Nephron progenitor cell (in vitro differentiated cells): Measurements from ENCODE around the gene CA11.
A peak's percentile ranks its signal among the peaks of the same experiment; 100 is the strongest.

Experiments
- DNase-seq: peaks from one replicate; pipeline ENCODE4 v3.0.0; 2021
- H3K27ac Mint-ChIP-seq: 2 replicates; pipeline ENCODE4 v1.8.0; 2021; ENCODE audit warnings: mild to moderate bottlenecking, moderate library complexity, mixed read lengths
- H3K27me3 Mint-ChIP-seq: 2 replicates; pipeline ENCODE4 v1.8.0; 2021; ENCODE audit warnings: mild to moderate bottlenecking, low read depth, mixed read lengths; ENCODE audit not compliant: poor library complexity
- H3K36me3 Mint-ChIP-seq: 2 replicates; pipeline ENCODE4 v1.8.0; 2021; ENCODE audit warnings: low read depth, mixed read lengths
- H3K4me1 Mint-ChIP-seq: 2 replicates; pipeline ENCODE4 v1.8.0; 2021; ENCODE audit warnings: mixed read lengths
- H3K4me3 Mint-ChIP-seq: 2 replicates; pipeline ENCODE4 v1.8.0; 2021; ENCODE audit warnings: mild to moderate bottlenecking, moderate library complexity, mixed read lengths
- H3K9me3 Mint-ChIP-seq: 2 replicates; pipeline ENCODE4 v1.8.0; 2021; ENCODE audit warnings: mild to moderate bottlenecking, moderate library complexity, mixed read lengths
- TF ChIP-seq, protein P1 (sequence below): fragments of 200-600 bp; sonication (generic); IDR thresholded peaks from 2 replicates; pipeline ENCODE4 v1.5.0; 2021; ENCODE audit warnings: antibody characterized with exemption

The CA11 gene

DNA sequence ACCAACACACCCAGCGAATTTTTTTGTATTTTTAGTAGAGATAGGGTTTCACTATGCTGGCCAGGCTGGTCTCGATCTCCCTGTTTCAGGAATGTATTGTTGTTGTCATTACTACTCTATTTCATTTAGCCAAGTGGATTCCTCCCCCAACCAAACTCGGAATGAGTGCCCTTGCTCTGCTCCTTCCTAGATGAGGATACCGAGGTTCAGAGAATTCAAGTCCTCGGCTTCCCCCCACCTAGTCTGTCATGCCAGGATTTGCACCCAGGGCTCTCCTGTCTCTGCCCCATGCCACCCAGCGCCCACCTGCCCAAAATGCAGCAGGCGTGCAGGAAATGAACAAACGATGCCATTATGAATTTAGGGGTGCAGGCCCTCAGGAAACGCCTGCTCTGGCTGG is 43.0 kb downstream of the CA11 start:
- Mint-ChIP-seq H3K36me3 (no peaks in the 10 kb centered on the region), H3K9me3 (no peaks in the 10 kb centered on the region), H3K4me1 (peaks cover 9% of the 10 kb centered on the region), H3K4me3 (no peak overlapping the region), H3K27ac (no peak overlapping the region), H3K27me3 (peaks cover 6% of the 10 kb centered on the region)
- DNase-seq: no peak
- TF ChIP-seq, protein P1, sequence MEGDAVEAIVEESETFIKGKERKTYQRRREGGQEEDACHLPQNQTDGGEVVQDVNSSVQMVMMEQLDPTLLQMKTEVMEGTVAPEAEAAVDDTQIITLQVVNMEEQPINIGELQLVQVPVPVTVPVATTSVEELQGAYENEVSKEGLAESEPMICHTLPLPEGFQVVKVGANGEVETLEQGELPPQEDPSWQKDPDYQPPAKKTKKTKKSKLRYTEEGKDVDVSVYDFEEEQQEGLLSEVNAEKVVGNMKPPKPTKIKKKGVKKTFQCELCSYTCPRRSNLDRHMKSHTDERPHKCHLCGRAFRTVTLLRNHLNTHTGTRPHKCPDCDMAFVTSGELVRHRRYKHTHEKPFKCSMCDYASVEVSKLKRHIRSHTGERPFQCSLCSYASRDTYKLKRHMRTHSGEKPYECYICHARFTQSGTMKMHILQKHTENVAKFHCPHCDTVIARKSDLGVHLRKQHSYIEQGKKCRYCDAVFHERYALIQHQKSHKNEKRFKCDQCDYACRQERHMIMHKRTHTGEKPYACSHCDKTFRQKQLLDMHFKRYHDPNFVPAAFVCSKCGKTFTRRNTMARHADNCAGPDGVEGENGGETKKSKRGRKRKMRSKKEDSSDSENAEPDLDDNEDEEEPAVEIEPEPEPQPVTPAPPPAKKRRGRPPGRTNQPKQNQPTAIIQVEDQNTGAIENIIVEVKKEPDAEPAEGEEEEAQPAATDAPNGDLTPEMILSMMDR: no peak

DNA sequence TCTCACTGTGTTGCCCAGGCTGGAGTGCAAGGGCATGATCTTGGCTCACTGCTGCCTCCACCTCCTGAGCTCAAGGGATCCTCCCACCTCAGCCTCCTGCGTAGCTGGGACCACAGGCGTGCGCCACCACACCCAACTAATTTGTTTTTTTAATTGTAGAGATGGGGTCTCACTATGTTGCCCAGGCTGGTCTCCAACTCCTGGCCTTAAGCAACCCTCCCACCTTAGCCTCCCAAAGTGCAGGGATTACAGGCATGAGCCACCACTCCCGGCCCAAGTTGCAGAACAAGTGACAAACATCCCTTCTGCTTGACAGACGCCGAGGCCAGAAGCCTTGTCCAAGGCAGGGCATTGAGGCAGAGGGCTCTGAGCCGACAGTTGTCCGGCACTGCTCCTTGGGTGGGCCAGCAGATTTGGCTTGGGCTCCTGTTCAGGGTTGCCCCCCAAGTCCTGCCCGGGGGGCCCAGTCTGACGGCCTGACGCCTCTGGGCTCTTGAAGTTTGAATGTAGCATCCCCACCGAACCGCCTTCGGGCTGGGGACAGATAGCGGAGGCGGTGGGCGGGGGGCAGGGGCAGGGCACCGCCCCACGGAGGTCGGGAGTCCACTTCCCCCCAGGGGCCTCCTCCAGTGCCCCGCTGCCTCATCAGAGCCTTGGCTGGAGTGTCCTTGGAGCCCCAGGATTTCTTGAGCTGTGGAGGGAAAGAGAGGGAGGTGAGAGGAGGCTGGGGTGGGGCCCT is 45.1 kb downstream of the CA11 start:
- no peak overlapping the region for H3K27ac Mint-ChIP-seq
- H3K4me3 Mint-ChIP-seq: no peak overlapping the region
- TF ChIP-seq, protein P1: no peak
- H3K4me1 Mint-ChIP-seq: peaks cover 13% of the 10 kb centered on the region
- no peak for DNase-seq
- peaks cover under 1% of the 10 kb centered on the region for H3K27me3 Mint-ChIP-seq
- no peaks in the 10 kb centered on the region for H3K36me3 Mint-ChIP-seq
- H3K9me3 Mint-ChIP-seq: no peaks in the 10 kb centered on the region

DNA sequence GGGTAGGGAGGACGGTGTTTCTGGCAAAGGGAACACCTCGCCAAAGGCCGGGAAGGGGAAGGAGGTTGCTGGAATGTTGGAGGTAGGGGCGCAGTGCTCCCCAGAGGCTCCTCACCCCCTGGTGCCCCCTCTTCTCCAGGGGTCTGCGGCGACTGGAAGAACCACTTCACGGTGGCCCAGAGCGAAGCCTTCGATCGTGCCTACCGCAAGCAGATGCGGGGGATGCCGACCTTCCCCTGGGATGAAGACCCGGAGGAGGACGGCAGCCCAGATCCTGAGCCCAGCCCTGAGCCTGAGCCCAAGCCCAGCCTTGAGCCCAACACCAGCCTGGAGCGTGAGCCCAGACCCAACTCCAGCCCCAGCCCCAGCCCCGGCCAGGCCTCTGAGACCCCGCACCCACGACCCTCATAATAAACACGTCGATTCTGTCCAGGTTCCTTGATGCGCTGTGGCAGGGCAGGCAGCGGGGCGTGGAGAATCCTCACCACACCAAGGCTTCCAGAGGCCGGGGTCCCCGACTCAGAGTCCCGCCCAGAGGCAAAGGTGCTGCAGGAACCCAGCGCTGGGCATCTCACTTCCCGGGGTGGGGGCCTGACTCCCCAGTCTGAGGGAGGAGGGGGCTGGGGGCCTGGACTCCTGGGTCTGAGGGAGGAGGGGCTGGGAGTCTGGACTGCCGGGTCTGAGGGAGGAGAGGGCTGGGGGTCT is 46.8 kb downstream of the CA11 start:
- Mint-ChIP-seq H3K4me3 (no peak overlapping the region), H3K27me3 (no peaks in the 10 kb centered on the region), H3K4me1 (peaks cover 13% of the 10 kb centered on the region), H3K9me3 (no peaks in the 10 kb centered on the region), H3K36me3 (no peaks in the 10 kb centered on the region), H3K27ac (no peak overlapping the region)
- DNase-seq: no peak
- TF ChIP-seq, protein P1: no peak

DNA sequence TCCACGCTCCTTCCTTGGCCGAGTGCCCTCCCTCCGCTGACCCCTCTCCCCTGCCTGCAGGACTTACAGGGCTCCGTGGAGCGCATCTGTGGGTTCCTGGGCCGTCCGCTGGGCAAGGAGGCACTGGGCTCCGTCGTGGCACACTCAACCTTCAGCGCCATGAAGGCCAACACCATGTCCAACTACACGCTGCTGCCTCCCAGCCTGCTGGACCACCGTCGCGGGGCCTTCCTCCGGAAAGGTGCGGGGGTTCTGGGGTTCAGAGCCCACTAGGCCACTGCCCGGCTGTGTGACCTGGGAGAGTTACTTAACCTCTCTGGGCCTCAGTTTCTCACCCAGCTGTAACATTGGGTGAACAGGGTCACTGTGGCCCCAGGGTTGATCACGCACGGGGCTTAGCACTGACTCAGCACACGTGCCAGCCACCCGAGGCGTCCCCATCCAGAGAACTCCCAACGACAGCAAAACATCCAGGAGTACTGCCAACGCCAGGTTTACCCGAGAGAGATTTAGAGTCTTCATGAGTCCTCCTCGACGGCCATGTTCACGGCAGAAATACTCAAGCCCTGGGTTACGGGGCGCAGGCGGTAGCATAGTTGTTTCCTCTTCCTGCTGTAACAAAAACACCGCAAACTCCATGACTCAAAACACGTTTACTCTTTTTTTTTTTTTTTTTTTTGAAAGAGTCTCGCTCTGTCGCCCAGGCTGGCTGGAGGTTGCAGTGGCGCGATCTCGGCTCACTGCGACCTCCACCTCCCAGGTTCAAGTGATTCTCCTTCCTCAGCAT is 49.1 kb downstream of the CA11 start:
- Mint-ChIP-seq H3K27ac (no peak overlapping the region), H3K36me3 (no peaks in the 10 kb centered on the region), H3K9me3 (no peaks in the 10 kb centered on the region), H3K4me1 (peaks cover 10% of the 10 kb centered on the region), H3K27me3 (peaks cover 7% of the 10 kb centered on the region), H3K4me3 (no peak overlapping the region)
- TF ChIP-seq, protein P1: no peak
- DNase-seq: no peak

DNA sequence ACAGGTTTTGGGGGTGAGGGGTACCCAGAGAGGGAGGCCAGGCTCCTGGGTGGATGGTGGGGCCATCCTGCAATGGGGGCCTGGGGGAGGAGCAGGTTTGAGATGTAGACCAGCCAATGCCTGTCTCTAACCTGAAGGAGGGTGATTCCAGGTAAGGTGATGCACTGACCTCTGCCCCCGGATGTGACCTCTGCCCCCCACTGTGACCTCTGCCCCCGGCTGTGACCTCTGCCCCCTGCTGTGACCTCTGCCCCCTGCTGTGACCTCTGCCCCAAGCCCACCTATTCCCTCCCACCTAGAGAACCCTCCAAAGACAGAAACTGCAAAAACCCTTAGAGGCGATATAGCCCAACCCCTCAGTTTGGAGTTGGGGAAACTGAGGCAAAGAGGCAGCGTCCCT is 49.8 kb downstream of the CA11 start:
- TF ChIP-seq, protein P1: no peak
- Mint-ChIP-seq H3K4me3 (no peak overlapping the region), H3K36me3 (no peaks in the 10 kb centered on the region), H3K27ac (peak overlapping the region; percentile 39), H3K9me3 (no peaks in the 10 kb centered on the region), H3K27me3 (peaks cover 11% of the 10 kb centered on the region), H3K4me1 (peaks cover 10% of the 10 kb centered on the region)
- no peak for DNase-seq
